Vagina (tissue), 2 donors: Measurements from ENCODE around the gene ZNF543. TPM values are rescaled to one million over a fixed set of nuclear protein-coding genes. Genes with fewer than 3 reads are reported as not detected.

Experiments used
- DNase-seq, 2 donors: peaks; one replicate each; pipeline ENCODE4 v3.0.0-alpha.2; 2017; ENCODE audit errors: extremely low spot score in 2 of 2
- H3K27ac ChIP-seq: fragments of 200-600 bp; sonication (generic); one replicate; pipeline ENCODE4 v1.5.1; 2019
- H3K27me3 ChIP-seq: fragments of 200-600 bp; sonication (generic); one replicate; pipeline ENCODE4 v1.5.1; 2019
- H3K36me3 ChIP-seq, 2 donors: fragments of 200-600 bp; sonication (generic); one replicate each; pipeline ENCODE4 v1.5.1; 2017 to 2019
- H3K4me1 ChIP-seq: fragments of 200-600 bp; sonication (generic); one replicate; pipeline ENCODE4 v1.5.1; 2019
- H3K4me3 ChIP-seq, 2 donors: fragments of 200-600 bp; sonication (generic); 1 replicate in 1 of 2; 2 replicates in 1 of 2; pipeline ENCODE4 v1.5.1; 2016 to 2019
- H3K9me3 ChIP-seq: fragments of 200-600 bp; sonication (generic); one replicate; pipeline ENCODE4 v1.5.1; 2019
- CTCF ChIP-seq, 3 experiments: fragments of 450-650 bp in 2 of 3; fragments of 200-600 bp in 1 of 3; sonication (generic) in 1 of 3; IDR thresholded peaks; one replicate each; pipeline ENCODE4 v1.5.1; 2017 to 2019; ENCODE audit warnings: antibody characterized with exemption in 3 of 3, mild to moderate bottlenecking in 2 of 3, moderate library complexity in 2 of 3
- POLR2A ChIP-seq, 2 donors: fragments of 450-650 bp; IDR thresholded peaks; one replicate each; pipeline ENCODE4 v1.6.1; 2017; ENCODE audit warnings: antibody characterized with exemption in 2 of 2, mild to moderate bottlenecking in 2 of 2, moderate library complexity in 2 of 2
- POLR2AphosphoS5 ChIP-seq, 2 donors: sonication (generic); formaldehyde crosslinking; IDR thresholded peaks; one replicate each; pipeline ENCODE4 v1.9.0; 2017; ENCODE audit warnings: antibody characterized with exemption in 2 of 2, mild to moderate bottlenecking in 2 of 2, low read depth in 1 of 2; ENCODE audit not compliant: insufficient read depth in 1 of 2
- intact Hi-C: fragments of 100-400 bp; cut with DNase I; formaldehyde crosslinking; loops from one replicate; pipeline ENCODE4 v1.15.1; 2023
- total RNA-seq: library from RNA; depleted of rRNA; stranded (reverse); fragments of >200 nt; gene quantifications from one replicate; pipeline ENCODE4 v1.2.3, GENCODE V29; 2016

The ZNF543 gene
- total RNA-seq, 1 donor from 2014 or later = 6.9 TPM

- TF ChIP-seq CTCF (IDR thresholded peaks at IDR 0.05) (no peak), POLR2A (IDR thresholded peaks at IDR 0.05) (no peak), POLR2AphosphoS5 (IDR thresholded peaks at IDR 0.05; ENCODE audit: insufficient read depth in 1 of 2, low read depth in 1 of 2) (no peak)
- no peak overlapping the region for H3K27ac ChIP-seq
- no peaks in the 10 kb centered on the region for H3K27me3 ChIP-seq
- no peaks in the 10 kb centered on the region for H3K9me3 ChIP-seq
- peaks cover 19% of the 10 kb centered on the region for H3K4me1 ChIP-seq
- no peak overlapping the region for H3K4me3 ChIP-seq
- DNase-seq = no peak
- intact Hi-C loops = no loop called here
- H3K36me3 ChIP-seq = peaks cover 0 to 1% of the 10 kb centered on the region in 2 donors
Measured at GRCh38 chr19:57317503-57317902, 2.8 kb upstream of the ZNF543 start.

GRCh38 chr19:57319869-57320179 lies 448 bp upstream of the ZNF543 start:
- Histone ChIP-seq H3K36me3 (peaks cover 5 to 25% of the 10 kb centered on the region in 2 donors), H3K27me3 (no peaks in the 10 kb centered on the region), H3K4me3 (peak overlapping the region; percentile 85 to 87), H3K4me1 (peaks cover 20% of the 10 kb centered on the region), H3K27ac (peak overlapping the region; percentile 73), H3K9me3 (peaks cover 12% of the 10 kb centered on the region)
- TF ChIP-seq POLR2AphosphoS5 (IDR thresholded peaks at IDR 0.05; ENCODE audit: insufficient read depth in 1 of 2, low read depth in 1 of 2) (no peak), CTCF (IDR thresholded peaks at IDR 0.05) (no peak), POLR2A (IDR thresholded peaks at IDR 0.05) (no peak)
- no peak for DNase-seq
- intact Hi-C loops = no loop called here

GRCh38 chr19:57321116-57321515 lies 844 bp downstream of the ZNF543 start:
- Histone ChIP-seq H3K4me1 (peaks cover 20% of the 10 kb centered on the region), H3K27me3 (no peaks in the 10 kb centered on the region), H3K9me3 (peaks cover 21% of the 10 kb centered on the region), H3K4me3 (peak overlapping the region; percentile 85 to 87), H3K27ac (peak overlapping the region; percentile 73), H3K36me3 (peaks cover 5 to 38% of the 10 kb centered on the region in 2 donors)
- TF ChIP-seq POLR2A (IDR thresholded peaks at IDR 0.05) = no peak
- TF ChIP-seq POLR2AphosphoS5 (IDR thresholded peaks at IDR 0.05; ENCODE audit: insufficient read depth in 1 of 2, low read depth in 1 of 2) = no peak
- no peak for TF ChIP-seq CTCF (IDR thresholded peaks at IDR 0.05)
- intact Hi-C loops = no loop called here
- DNase-seq = no peak

GRCh38 chr19:57321751-57322150 lies 1.5 kb downstream of the ZNF543 start:
- no peak overlapping the region for H3K27ac ChIP-seq
- DNase-seq = no peak
- H3K4me3 ChIP-seq = peak overlapping the region; percentile 85 to 87
- H3K9me3 ChIP-seq = peaks cover 22% of the 10 kb centered on the region
- H3K27me3 ChIP-seq = no peaks in the 10 kb centered on the region
- TF ChIP-seq POLR2AphosphoS5 (IDR thresholded peaks at IDR 0.05; ENCODE audit: insufficient read depth in 1 of 2, low read depth in 1 of 2) (no peak), POLR2A (IDR thresholded peaks at IDR 0.05) (no peak), CTCF (IDR thresholded peaks at IDR 0.05) (no peak)
- peaks cover 20% of the 10 kb centered on the region for H3K4me1 ChIP-seq
- peaks cover 5 to 44% of the 10 kb centered on the region in 2 donors for H3K36me3 ChIP-seq
- intact Hi-C loops = no loop called here

- intact Hi-C loops = no loop called here
- TF ChIP-seq POLR2A (IDR thresholded peaks at IDR 0.05) = no peak
- TF ChIP-seq CTCF (IDR thresholded peaks at IDR 0.05) = no peak
- no peak for TF ChIP-seq POLR2AphosphoS5 (IDR thresholded peaks at IDR 0.05; ENCODE audit: insufficient read depth in 1 of 2, low read depth in 1 of 2)
- Histone ChIP-seq H3K27me3 (no peaks in the 10 kb centered on the region), H3K9me3 (peaks cover 35% of the 10 kb centered on the region), H3K27ac (no peak overlapping the region), H3K4me1 (peaks cover 20% of the 10 kb centered on the region), H3K36me3 (peaks cover 8 to 74% of the 10 kb centered on the region in 2 donors), H3K4me3 (no peak overlapping the region)
- no peak for DNase-seq
Measured at GRCh38 chr19:57324992-57325391, 4.7 kb downstream of the ZNF543 start.
